ENCODE data around the gene GBX2. TPM values are rescaled to one million over a fixed set of nuclear protein-coding genes. Genes with fewer than 3 reads are reported as not detected.

GBX2 gene
- total RNA-seq, 4 donors from 2014 or later, result not detected

DNA sequence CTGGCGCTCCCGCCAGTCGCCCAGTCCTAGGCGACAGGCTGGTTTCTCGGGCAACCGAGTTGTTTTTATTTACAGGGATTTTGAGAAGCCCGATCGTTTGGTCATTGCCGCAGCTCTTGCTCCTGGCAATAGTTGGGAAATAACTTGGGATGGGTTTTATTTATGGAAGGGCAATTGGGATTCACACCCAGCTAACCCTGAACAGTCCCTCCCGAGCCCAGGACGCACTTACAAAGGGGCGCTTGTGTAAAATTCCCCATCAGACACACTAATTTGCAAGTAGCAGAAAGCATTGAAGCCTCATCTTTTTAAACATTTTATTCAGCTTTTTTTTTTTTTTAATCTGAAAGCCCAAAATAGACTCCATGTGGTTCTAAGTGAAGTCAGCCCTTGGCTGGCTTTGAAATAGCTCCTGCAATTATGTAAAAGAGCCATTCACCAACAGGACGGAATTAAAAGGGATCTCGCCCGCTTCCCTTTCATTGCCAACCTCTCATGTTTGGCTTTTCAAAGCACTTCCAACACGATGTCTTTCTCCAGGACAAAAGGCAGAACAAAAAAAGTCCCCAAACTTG, 3.6 kb upstream of the GBX2 start:
- Histone ChIP-seq H3K4me3 (no peak overlapping the region), H3K4me1 (peaks cover 0 to 64% (median 23%) of the 10 kb centered on the region in 4 donors), H3K36me3 (no peaks in the 10 kb centered on the region), H3K27me3 (peaks cover 5 to 94% of the 10 kb centered on the region in 2 donors), H3K27ac (no peak overlapping the region), H3K9me3 (no peaks in the 10 kb centered on the region)
- WGBS, 2 donors, result 8 to 9% methylated on average over 14 to 16 of the region's 16 CpGs
- TF ChIP-seq, protein P1, sequence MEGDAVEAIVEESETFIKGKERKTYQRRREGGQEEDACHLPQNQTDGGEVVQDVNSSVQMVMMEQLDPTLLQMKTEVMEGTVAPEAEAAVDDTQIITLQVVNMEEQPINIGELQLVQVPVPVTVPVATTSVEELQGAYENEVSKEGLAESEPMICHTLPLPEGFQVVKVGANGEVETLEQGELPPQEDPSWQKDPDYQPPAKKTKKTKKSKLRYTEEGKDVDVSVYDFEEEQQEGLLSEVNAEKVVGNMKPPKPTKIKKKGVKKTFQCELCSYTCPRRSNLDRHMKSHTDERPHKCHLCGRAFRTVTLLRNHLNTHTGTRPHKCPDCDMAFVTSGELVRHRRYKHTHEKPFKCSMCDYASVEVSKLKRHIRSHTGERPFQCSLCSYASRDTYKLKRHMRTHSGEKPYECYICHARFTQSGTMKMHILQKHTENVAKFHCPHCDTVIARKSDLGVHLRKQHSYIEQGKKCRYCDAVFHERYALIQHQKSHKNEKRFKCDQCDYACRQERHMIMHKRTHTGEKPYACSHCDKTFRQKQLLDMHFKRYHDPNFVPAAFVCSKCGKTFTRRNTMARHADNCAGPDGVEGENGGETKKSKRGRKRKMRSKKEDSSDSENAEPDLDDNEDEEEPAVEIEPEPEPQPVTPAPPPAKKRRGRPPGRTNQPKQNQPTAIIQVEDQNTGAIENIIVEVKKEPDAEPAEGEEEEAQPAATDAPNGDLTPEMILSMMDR (IDR thresholded peaks at IDR 0.05), result no peak
- TF ChIP-seq POLR2A (IDR thresholded peaks at IDR 0.05) (no peak), EP300 (IDR thresholded peaks at IDR 0.05) (no peak)
- no peak for DNase-seq (ENCODE audit: low spot score in 2 of 2)

DNA sequence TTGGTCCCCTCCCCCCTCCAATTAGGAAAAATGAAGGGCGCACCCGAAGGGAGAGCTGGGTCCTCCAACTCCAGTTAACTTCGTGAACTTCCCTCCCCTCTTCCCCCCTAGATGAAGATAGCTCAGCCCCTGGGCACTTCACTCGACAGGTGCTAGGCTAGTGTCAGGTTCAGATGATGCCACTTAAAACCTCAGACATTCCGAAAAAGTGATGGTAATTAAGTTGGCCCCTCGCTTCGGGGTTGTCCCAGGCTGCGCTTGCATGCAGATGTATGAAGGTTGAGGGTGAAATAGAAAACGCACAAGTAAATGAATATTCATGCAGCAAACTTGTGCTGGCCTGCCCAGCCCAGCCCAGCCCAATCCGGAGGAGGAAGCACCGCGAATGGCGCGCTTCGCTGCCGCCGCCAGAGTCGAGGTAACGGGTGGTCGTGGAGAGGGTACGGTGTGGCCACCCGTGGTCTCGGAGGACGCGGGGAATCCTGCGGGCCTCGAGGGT, 3.0 kb upstream of the GBX2 start:
- H3K36me3 ChIP-seq, result no peaks in the 10 kb centered on the region
- no peak overlapping the region for H3K27ac ChIP-seq
- H3K9me3 ChIP-seq, result no peaks in the 10 kb centered on the region
- no peak for DNase-seq (ENCODE audit: low spot score in 2 of 2)
- peaks cover 5 to 94% of the 10 kb centered on the region in 2 donors for H3K27me3 ChIP-seq
- no peak overlapping the region for H3K4me3 ChIP-seq
- WGBS, 2 donors, result 5 to 9% methylated on average over 25 to 27 of the region's 27 CpGs
- TF ChIP-seq, protein P1 (IDR thresholded peaks at IDR 0.05), result no peak
- TF ChIP-seq EP300 (IDR thresholded peaks at IDR 0.05), result no peak
- TF ChIP-seq POLR2A (IDR thresholded peaks at IDR 0.05), result no peak
- H3K4me1 ChIP-seq, result peaks cover 0 to 70% (median 29%) of the 10 kb centered on the region in 4 donors

DNA sequence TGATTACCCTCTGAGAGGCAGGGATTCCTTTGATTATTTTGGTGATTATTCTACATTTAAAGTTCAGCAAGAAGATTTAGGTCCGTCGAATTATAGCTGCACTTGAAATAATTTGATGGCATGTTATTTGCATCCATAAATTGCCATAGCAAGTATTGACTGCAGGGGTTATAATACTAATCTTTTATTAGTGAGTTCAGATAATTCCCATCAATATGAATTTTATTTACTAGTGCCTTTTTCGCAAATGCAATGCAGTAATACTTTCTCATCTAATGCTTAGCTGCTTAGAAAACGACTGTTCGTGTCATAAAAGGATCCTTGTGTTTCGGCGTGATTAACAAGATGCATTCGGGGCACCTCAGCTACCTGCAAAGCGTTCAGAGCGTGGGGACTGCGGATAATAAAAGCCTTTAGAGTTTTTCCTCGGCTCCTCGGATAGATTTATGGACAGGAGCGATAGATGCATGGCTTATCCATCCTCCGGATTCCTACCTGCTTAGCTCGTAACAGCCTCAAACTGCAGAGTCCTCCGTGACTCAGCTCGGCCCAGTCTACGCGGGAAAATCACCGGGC, 2.5 kb upstream of the GBX2 start:
- 12 to 13% methylated on average over 21 of the region's 21 CpGs for WGBS, 2 donors
- Histone ChIP-seq H3K27me3 (peaks cover 5 to 94% of the 10 kb centered on the region in 2 donors), H3K4me3 (no peak overlapping the region), H3K27ac (no peak overlapping the region), H3K9me3 (no peaks in the 10 kb centered on the region), H3K4me1 (peaks cover 0 to 75% (median 29%) of the 10 kb centered on the region in 4 donors), H3K36me3 (no peaks in the 10 kb centered on the region)
- no peak for DNase-seq (ENCODE audit: low spot score in 2 of 2)
- TF ChIP-seq, protein P1 (IDR thresholded peaks at IDR 0.05), result no peak
- TF ChIP-seq POLR2A (IDR thresholded peaks at IDR 0.05), result no peak
- peak in 1 of 2 donors; percentile 6 for TF ChIP-seq EP300 (IDR thresholded peaks at IDR 0.05)

DNA sequence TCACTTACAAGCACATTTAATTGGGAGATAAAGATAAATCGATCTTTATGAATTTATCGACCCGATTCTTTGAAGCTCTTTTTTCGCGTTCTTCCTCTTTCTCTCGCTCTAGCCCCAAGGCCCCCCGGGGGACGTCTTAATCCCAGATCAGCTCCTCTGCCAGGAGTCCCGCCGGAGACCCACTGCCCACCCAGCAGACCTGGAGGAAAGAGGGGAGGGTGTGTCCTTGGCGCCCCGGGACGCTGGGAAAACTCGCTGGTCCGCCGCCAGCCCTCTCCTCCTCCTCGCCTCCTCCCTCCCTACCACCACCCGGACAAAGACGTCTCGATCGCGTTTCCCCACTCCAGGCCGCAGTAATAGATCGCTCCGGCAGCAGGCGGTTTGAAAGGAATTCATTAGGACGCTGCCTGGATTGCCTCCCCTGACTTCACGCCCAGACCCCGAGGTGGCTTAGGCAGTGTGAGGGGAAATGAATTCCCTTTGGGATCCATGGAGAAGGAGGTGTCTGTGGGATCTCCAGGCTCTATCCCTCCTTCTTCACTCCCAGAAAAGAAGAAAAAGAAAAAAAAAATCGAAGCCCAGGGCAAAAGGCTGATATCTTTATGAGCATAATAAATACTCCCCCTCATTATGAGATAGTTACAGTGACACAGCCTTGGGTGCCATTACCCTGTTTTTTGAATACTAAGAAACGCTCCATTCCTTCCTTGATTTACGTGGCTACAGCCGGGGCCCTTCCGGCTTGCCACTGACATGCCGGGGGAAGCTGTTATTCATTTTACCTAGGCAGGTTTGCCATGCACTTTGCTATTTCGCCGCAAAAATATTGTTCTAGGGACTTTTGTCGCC, 1.8 kb upstream of the GBX2 start:
- Histone ChIP-seq H3K4me1 (peaks cover 0 to 82% (median 30%) of the 10 kb centered on the region in 4 donors), H3K36me3 (no peaks in the 10 kb centered on the region), H3K9me3 (no peaks in the 10 kb centered on the region), H3K27ac (no peak overlapping the region), H3K27me3 (peaks cover 5 to 94% of the 10 kb centered on the region in 2 donors), H3K4me3 (no peak overlapping the region)
- 6 to 7% methylated on average over 35 to 38 of the region's 38 CpGs for WGBS, 2 donors
- DNase-seq (ENCODE audit: low spot score in 2 of 2), result no peak
- TF ChIP-seq POLR2A (IDR thresholded peaks at IDR 0.05), result no peak
- TF ChIP-seq, protein P1 (IDR thresholded peaks at IDR 0.05), result no peak
- no peak for TF ChIP-seq EP300 (IDR thresholded peaks at IDR 0.05)
